Mesothelial cell of epicardium (in vitro differentiated cells): Measurements from ENCODE around the gene KLHL11. TPM values are rescaled to one million over a fixed set of nuclear protein-coding genes. Genes with fewer than 3 reads are reported as not detected.

Experiments
- DNase-seq, 2 experiments: peaks; one replicate each; pipeline ENCODE4 v3.0.0; 2021; ENCODE audit warnings: low spot score in 2 of 2; ENCODE audit not compliant: unreplicated experiment in 2 of 2
- H3K27ac Mint-ChIP-seq: 2 replicates; pipeline ENCODE4 v1.8.0; 2021; ENCODE audit warnings: mixed read lengths
- H3K27me3 Mint-ChIP-seq: 2 replicates; pipeline ENCODE4 v1.8.0; 2021; ENCODE audit warnings: low read depth, mixed read lengths
- H3K36me3 Mint-ChIP-seq: 2 replicates; pipeline ENCODE4 v1.8.0; 2021; ENCODE audit warnings: mixed read lengths
- H3K4me1 Mint-ChIP-seq: 2 replicates; pipeline ENCODE4 v1.8.0; 2021; ENCODE audit warnings: mixed read lengths
- H3K4me3 Mint-ChIP-seq: 2 replicates; pipeline ENCODE4 v1.8.0; 2021; ENCODE audit warnings: mild to moderate bottlenecking, moderate library complexity, mixed read lengths
- H3K9me3 Mint-ChIP-seq: 2 replicates; pipeline ENCODE4 v1.8.0; 2021; ENCODE audit warnings: mixed read lengths
- CTCF ChIP-seq: fragments of 200-600 bp; sonication (generic); IDR thresholded peaks from one replicate; pipeline ENCODE4 v1.5.0; 2021; ENCODE audit warnings: antibody characterized with exemption; ENCODE audit not compliant: unreplicated experiment
- total RNA-seq: library from RNA; stranded (reverse); gene quantifications from 3 replicates; pipeline ENCODE4 v1.2.1, GENCODE V29; 2021

The KLHL11 gene
- 21.4 to 22.1 TPM (median 21.9 TPM) in 3 replicates for total RNA-seq

- no peaks in the 10 kb centered on the region for H3K27me3 Mint-ChIP-seq
- no peaks in the 10 kb centered on the region for H3K9me3 Mint-ChIP-seq
- no peak for TF ChIP-seq CTCF
- H3K4me3 Mint-ChIP-seq: no peak within 1 kb of the TSS
- H3K36me3 Mint-ChIP-seq: peaks cover 12% of the 10 kb centered on the region
- DNase-seq: peak; percentile 78 to 89
- peaks cover 9% of the 10 kb centered on the region for H3K4me1 Mint-ChIP-seq
- H3K27ac Mint-ChIP-seq: peak within 1 kb of the TSS; percentile 91
These were observed at the start of gene KLHL11 for GRCh38 chr17:41864836-41865595. Gene KLHL11 (minus strand): TSS chr17:41865423. CDS start chr17:41865370, 53 bp downstream.

DNA sequence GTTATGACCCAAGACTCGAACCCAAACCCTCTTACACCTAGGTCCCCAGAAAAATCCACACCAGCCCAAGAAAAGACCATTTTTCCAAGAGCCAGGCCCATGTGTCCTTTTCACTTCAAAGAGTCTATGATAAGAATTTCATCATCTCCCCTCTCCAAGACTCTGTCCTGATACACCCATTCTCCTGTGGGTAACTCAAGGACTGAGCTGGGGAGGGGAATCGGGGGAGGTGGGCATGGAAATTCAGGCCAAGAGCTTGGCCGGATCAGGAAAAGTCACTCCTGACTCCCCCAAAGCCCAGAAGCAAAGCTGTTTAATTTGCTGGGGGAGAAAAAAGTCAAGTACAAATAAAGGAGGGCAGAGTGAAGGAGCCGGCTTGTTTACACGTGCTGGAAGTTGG lies 49.8 kb upstream of the KLHL11 start:
- Mint-ChIP-seq H3K4me1 (peaks cover 39% of the 10 kb centered on the region), H3K4me3 (no peak overlapping the region), H3K27me3 (no peaks in the 10 kb centered on the region), H3K36me3 (peaks cover 15% of the 10 kb centered on the region), H3K27ac (peak overlapping the region; percentile 56), H3K9me3 (no peaks in the 10 kb centered on the region)
- DNase-seq: no peak
- no peak for TF ChIP-seq CTCF

DNA sequence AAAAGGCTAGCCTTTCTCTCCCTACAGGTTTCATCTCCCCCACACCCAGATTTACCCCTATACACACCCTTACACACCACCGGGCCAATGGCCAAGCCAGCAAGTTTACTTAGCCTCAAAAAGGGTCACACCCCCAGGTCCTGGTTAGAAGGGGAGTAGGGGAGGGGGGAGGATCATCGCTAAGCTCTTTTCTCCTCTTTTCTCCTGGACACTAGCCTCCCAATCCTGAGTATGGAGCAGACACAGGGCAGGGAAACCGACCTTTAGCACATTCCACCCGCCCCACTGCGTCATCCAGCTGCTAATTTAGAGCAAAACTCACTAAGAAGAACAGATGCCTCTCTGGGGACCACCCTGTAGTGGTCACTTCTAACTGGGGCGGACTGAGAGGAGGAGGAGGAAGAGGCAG lies 49.1 kb upstream of the KLHL11 start:
- DNase-seq: no peak

GRCh38 chr17:41913798-41914197 lies 48.6 kb upstream of the KLHL11 start:
- DNase-seq: no peak
- Mint-ChIP-seq H3K4me1 (peaks cover 31% of the 10 kb centered on the region), H3K27ac (peak overlapping the region; percentile 30), H3K36me3 (peaks cover 23% of the 10 kb centered on the region), H3K4me3 (no peak overlapping the region), H3K27me3 (no peaks in the 10 kb centered on the region), H3K9me3 (no peaks in the 10 kb centered on the region)
- no peak for TF ChIP-seq CTCF

More for the DNA sequence above, 49.1 kb upstream of the KLHL11 start:
- Mint-ChIP-seq H3K9me3 (no peaks in the 10 kb centered on the region), H3K4me3 (no peak overlapping the region), H3K27ac (peak overlapping the region; percentile 56), H3K27me3 (no peaks in the 10 kb centered on the region), H3K36me3 (peaks cover 21% of the 10 kb centered on the region), H3K4me1 (peaks cover 32% of the 10 kb centered on the region)
- TF ChIP-seq CTCF: no peak

DNA sequence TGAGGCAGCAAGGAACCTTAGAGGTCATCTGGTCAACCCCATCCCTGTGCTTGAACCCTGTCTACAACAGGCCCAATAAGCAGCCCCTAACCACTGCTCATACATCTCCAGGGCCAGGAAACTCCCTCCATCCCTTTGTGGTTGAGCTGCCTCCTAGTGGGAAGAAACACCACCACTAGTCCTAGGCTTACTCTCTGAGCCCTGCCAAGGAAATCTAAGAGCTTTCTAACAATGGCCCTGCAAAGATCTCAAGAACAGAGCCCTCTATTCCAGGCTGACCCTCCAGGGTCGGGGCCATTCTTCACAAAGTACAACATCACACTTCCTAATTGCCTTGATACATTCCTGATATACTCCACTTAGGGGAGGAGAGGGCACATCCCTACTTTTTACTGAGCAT lies 47.7 kb upstream of the KLHL11 start:
- TF ChIP-seq CTCF: no peak
- H3K27me3 Mint-ChIP-seq: no peaks in the 10 kb centered on the region
- H3K27ac Mint-ChIP-seq: no peak overlapping the region
- H3K4me1 Mint-ChIP-seq: peaks cover 31% of the 10 kb centered on the region
- no peak for DNase-seq
- H3K4me3 Mint-ChIP-seq: no peak overlapping the region
- peaks cover 25% of the 10 kb centered on the region for H3K36me3 Mint-ChIP-seq
- no peaks in the 10 kb centered on the region for H3K9me3 Mint-ChIP-seq
